PFSK-1 (cell line): ENCODE results near the gene PTGES3.

Experiments used
- FOXP2 ChIP-seq: optimal IDR thresholded peaks from 2 replicates; pipeline ENCODE3; 2011; ENCODE audit warnings: borderline replicate concordance, control low read depth, inconsistent platforms; ENCODE audit not compliant: insufficient read depth; ENCODE audit errors: extremely low read length, extremely low read depth
- POLR2AphosphoS5 ChIP-seq: IDR thresholded peaks from 2 replicates; pipeline ENCODE4 v1.6.1; 2012; ENCODE audit warnings: low read depth, mild to moderate bottlenecking, control low read depth, low read length, moderate library complexity
- REST ChIP-seq, 2 experiments: IDR thresholded peaks; 2 replicates each; pipeline versions ENCODE4 v1.6.1 to v1.8.0; 2011 to 2012; ENCODE audit warnings: low read depth in 2 of 2, low read length in 2 of 2, control low read depth in 1 of 2, inconsistent platforms in 1 of 2, mild to moderate bottlenecking in 1 of 2, moderate library complexity in 1 of 2; ENCODE audit not compliant: insufficient read depth in 1 of 2
- SIN3A ChIP-seq: IDR thresholded peaks from 2 replicates; pipeline ENCODE4 v1.6.1; 2012; ENCODE audit warnings: mild to moderate bottlenecking, low read length, moderate library complexity, borderline replicate concordance; ENCODE audit not compliant: insufficient read depth
- TAF1 ChIP-seq: IDR thresholded peaks from 2 replicates; pipeline ENCODE4 v1.6.1; 2012; ENCODE audit warnings: low read length, control low read depth, borderline replicate concordance; ENCODE audit not compliant: insufficient read depth

PTGES3 gene

GRCh38 chr12:56661979-56662638, 26.0 kb downstream of the PTGES3 start:
- peak; percentile 70 for TF ChIP-seq POLR2AphosphoS5
- TF ChIP-seq REST (IDR thresholded peaks at IDR 0.05; ENCODE audit: insufficient read depth in 1 of 2, low read depth in 2 of 2, low read length in 2 of 2) = no peak

- TF ChIP-seq REST (IDR thresholded peaks at IDR 0.05; ENCODE audit: insufficient read depth in 1 of 2, low read depth in 2 of 2, low read length in 2 of 2) (no peak), POLR2AphosphoS5 (no peak), FOXP2 (no peak), TAF1 (no peak), SIN3A (no peak)
Measured at GRCh38 chr12:56661560-56661959, 26.5 kb downstream of the PTGES3 start.

GRCh38 chr12:56658921-56659320, 29.2 kb downstream of the PTGES3 start:
- TF ChIP-seq FOXP2 (no peak), SIN3A (no peak), REST (IDR thresholded peaks at IDR 0.05; ENCODE audit: insufficient read depth in 1 of 2, low read depth in 2 of 2, low read length in 2 of 2) (no peak), POLR2AphosphoS5 (no peak), TAF1 (no peak)

- TF ChIP-seq TAF1 (no peak), SIN3A (no peak), REST (IDR thresholded peaks at IDR 0.05; ENCODE audit: insufficient read depth in 1 of 2, low read depth in 2 of 2, low read length in 2 of 2) (no peak)
Measured at GRCh38 chr12:56657416-56658379, 30.4 kb downstream of the PTGES3 start.
